Activated naive CD4-positive, alpha-beta T cell treated with anti-CD3 and anti-CD28 coated beads, Interleukin-2, amount 50 U/mL, for 24 hours (primary cell): ENCODE results near the gene FBXO28.

ENCODE experiments used
- H3K27ac Mint-ChIP-seq: one replicate; pipeline ENCODE4 v1.8.0; 2021; ENCODE audit warnings: mild to moderate bottlenecking, mixed read lengths
- H3K27me3 Mint-ChIP-seq: one replicate; pipeline ENCODE4 v1.8.0; 2021; ENCODE audit warnings: mixed read lengths
- H3K36me3 Mint-ChIP-seq: one replicate; pipeline ENCODE4 v1.8.0; 2021; ENCODE audit warnings: mixed read lengths
- H3K4me1 Mint-ChIP-seq: one replicate; pipeline ENCODE4 v1.8.0; 2021; ENCODE audit warnings: mixed read lengths
- H3K4me3 Mint-ChIP-seq: one replicate; pipeline ENCODE4 v1.8.0; 2021; ENCODE audit warnings: mild to moderate bottlenecking, mixed read lengths
- H3K9me3 Mint-ChIP-seq: one replicate; pipeline ENCODE4 v1.8.0; 2021; ENCODE audit warnings: mixed read lengths

Gene FBXO28

DNA sequence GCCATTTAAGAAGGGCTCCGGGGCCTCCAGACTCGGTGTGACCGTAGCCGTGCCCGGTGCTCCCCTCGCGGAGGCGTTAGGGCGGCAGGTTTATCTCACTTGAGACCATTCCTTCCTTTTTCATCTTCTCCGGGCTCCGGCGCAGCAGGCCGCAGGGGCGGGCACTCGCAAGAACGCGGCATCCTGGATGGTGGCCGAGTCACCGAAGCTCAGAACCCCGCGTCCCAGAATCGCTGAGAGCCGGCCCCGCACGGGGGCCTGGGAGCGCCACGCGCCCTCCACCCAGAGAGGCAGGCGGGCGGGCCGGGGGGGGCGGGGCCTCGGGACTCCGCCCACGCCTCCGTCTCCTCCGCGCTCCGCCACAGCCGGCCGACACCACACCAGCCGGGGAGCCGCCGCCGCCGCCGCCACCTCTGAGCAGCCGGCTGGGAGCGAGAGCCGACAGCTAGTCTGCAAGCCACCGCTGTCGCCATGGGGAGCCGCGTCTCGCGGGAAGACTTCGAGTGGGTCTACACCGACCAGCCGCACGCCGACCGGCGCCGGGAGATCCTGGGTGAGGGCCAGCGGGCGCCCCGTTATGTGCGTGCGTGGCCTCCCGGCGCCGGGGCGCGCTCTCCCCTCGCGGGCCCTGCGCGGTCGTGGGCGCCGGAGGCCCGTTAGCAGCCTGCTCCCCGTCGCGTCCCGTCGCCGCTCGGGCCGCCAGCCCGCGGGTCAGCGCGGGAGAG lies 69.1 kb downstream of the FBXO28 start, which contains the start of gene DEGS1:
DEGS1 (plus strand) TSS at position 375 of the 725 bp plus-strand sequence; CDS start at position 472, 97 bp downstream.
- H3K36me3 Mint-ChIP-seq, result peaks cover 3% of the 10 kb centered on the region
- H3K9me3 Mint-ChIP-seq, result no peaks in the 10 kb centered on the region
- peak within 1 kb of the TSS; percentile 90 for H3K4me3 Mint-ChIP-seq
- H3K4me1 Mint-ChIP-seq, result peaks cover 47% of the 10 kb centered on the region
- H3K27ac Mint-ChIP-seq, result peak within 1 kb of the TSS; percentile 87
- no peaks in the 10 kb centered on the region for H3K27me3 Mint-ChIP-seq

DNA sequence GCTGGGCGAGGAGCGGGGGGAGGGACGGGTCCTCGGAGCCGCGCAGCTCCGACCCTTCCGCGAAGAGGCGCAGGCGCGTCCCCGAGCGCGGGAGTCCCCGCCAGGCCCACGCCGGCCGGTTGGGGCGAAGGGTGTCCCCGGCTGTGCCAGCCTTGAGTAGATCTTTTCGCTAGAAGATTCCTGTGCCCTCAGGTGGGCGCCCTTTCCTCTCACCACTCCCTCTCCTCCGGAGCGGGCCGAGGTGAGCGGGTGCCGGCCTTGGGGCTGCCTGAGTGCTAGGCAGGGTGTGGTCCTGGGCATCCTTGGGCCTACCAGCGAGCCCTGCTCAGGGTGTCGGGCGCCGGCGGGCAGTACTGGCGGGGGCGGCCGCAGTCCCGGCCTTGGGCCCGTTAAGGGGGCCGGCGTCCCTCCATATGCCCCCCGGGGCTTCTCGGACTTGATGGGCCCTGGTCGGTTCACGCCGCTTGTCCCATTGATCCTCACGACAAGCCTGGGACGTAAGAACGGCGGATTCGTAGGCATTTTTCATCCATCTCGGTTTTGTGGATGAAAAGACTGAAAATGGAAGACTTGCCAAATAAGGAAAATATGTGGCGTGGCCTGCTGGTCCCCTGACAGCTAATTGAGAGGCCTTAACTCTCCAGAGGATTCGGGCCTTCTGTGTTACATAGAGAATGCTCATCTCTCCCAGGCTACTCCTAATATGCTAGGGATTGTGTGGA lies 69.8 kb downstream of the FBXO28 start:
- Mint-ChIP-seq H3K9me3 (no peaks in the 10 kb centered on the region), H3K4me3 (peak overlapping the region; percentile 90), H3K27ac (peak overlapping the region; percentile 87)

DNA sequence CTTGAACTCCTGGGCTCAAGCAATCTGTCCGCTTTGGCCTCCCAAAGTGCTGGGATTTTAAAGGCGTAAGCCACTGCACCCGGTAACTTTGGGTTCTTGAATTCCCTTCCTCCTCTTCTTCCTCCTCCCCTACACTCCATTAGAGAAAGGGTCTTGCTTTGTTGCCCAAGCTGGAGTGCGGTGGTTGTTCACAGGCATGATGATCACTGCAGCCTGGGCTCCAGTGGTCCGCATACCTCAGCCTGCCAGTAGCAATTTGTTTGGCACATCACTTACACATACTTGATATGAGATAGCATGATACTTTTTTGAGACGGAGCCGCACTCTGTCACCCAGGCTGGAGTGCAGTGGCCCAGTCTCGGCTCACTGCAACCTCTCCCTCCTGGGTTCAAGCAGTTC lies 71.3 kb downstream of the FBXO28 start:
- H3K9me3 Mint-ChIP-seq, result no peaks in the 10 kb centered on the region
- peak overlapping the region; percentile 90 for H3K4me3 Mint-ChIP-seq
- peaks cover 65% of the 10 kb centered on the region for H3K4me1 Mint-ChIP-seq
- H3K27ac Mint-ChIP-seq, result peak overlapping the region; percentile 95
- no peaks in the 10 kb centered on the region for H3K27me3 Mint-ChIP-seq
- H3K36me3 Mint-ChIP-seq, result peaks cover 9% of the 10 kb centered on the region

More for the DNA sequence above, 69.8 kb downstream of the FBXO28 start:
- H3K36me3 Mint-ChIP-seq, result peaks cover 9% of the 10 kb centered on the region
- H3K4me1 Mint-ChIP-seq, result peaks cover 53% of the 10 kb centered on the region
- no peaks in the 10 kb centered on the region for H3K27me3 Mint-ChIP-seq

DNA sequence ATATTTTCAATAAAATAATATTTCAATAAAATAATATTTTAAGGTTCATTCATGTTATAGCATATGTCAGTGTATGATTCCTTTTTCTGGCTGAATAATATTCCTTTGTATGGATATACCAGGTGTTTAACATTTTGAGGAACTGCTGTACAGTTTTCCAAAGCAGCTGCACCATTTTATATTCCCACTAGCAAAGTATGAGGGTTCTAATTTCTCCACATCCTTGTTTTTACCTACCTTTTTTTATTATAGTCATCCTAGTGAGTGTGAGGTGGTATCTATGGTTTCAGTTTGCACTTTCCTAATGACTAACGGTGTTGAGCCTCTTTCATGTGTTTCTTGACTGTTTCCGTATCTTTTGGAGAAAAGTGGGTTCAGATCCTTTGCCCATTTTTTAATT lies 74.4 kb downstream of the FBXO28 start:
- Mint-ChIP-seq H3K9me3 (no peaks in the 10 kb centered on the region), H3K27ac (peak overlapping the region; percentile 71), H3K4me1 (peaks cover 48% of the 10 kb centered on the region), H3K4me3 (peak overlapping the region; percentile 27), H3K36me3 (peaks cover 10% of the 10 kb centered on the region), H3K27me3 (no peaks in the 10 kb centered on the region)

DNA sequence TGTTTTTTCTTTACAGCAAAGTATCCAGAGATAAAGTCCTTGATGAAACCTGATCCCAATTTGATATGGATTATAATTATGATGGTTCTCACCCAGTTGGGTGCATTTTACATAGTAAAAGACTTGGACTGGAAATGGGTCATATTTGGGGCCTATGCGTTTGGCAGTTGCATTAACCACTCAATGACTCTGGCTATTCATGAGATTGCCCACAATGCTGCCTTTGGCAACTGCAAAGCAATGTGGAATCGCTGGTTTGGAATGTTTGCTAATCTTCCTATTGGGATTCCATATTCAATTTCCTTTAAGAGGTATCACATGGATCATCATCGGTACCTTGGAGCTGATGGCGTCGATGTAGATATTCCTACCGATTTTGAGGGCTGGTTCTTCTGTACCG lies 75.7 kb downstream of the FBXO28 start:
- H3K4me1 Mint-ChIP-seq, result peaks cover 42% of the 10 kb centered on the region
- H3K4me3 Mint-ChIP-seq, result no peak overlapping the region
- H3K27me3 Mint-ChIP-seq, result no peaks in the 10 kb centered on the region
- peaks cover 14% of the 10 kb centered on the region for H3K36me3 Mint-ChIP-seq
- H3K9me3 Mint-ChIP-seq, result no peaks in the 10 kb centered on the region
- H3K27ac Mint-ChIP-seq, result peak overlapping the region; percentile 68

DNA sequence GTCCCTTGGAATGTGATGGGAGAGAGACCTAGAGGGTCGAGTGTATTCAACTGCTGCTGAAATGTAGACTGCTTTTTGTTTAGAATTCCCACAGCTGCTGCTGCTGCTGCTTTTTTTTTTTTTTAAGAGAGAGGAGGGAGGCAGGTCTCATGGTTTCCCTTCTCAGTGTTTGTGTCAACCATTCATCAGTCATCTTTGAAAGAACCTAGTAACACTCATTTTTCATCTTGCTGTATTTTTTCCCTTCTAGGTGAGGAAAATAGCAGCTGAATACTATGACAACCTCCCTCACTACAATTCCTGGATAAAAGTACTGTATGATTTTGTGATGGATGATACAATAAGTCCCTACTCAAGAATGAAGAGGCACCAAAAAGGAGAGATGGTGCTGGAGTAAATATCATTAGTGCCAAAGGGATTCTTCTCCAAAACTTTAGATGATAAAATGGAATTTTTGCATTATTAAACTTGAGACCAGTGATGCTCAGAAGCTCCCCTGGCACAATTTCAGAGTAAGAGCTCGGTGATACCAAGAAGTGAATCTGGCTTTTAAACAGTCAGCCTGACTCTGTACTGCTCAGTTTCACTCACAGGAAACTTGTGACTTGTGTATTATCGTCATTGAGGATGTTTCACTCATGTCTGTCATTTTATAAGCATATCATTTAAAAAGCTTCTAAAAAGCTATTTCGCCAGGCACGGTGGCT lies 78.3 kb downstream of the FBXO28 start:
- Mint-ChIP-seq H3K27me3 (no peaks in the 10 kb centered on the region), H3K36me3 (peaks cover 14% of the 10 kb centered on the region), H3K4me1 (peaks cover 22% of the 10 kb centered on the region), H3K4me3 (no peak overlapping the region), H3K27ac (no peak overlapping the region), H3K9me3 (no peaks in the 10 kb centered on the region)

DNA sequence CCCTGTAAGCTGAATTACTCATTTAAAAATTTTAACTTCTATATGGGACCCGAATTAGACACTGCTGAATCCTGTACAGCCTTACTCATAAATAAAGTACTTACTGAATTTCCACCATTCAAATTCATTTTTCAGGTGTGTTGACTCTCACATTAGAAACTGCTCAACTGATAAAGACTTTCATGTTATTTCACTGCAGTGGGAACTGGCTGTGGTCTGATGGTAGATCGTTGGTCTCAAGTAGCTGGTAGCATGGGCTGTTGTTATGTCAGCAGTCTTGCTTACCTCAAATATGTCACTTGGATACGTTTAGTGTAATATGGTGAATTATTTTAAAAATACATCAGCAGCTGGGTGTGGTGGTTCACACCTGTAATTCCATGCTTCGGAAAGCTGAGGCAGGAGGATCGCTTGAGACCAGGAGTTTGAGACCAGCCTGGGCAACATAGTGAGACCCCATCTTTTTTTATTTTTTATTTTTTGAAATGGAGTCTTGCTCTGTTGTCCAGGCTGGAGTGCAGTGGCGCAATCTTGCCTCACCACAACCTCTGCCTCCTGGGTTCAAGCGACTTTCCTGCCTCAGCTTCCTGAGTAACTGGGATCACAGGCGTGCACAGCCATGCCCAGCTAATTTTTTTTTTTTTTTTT lies 79.5 kb downstream of the FBXO28 start:
- no peaks in the 10 kb centered on the region for H3K27me3 Mint-ChIP-seq
- no peaks in the 10 kb centered on the region for H3K9me3 Mint-ChIP-seq
- H3K27ac Mint-ChIP-seq, result no peak overlapping the region
- peaks cover 20% of the 10 kb centered on the region for H3K4me1 Mint-ChIP-seq
- peaks cover 10% of the 10 kb centered on the region for H3K36me3 Mint-ChIP-seq
- no peak overlapping the region for H3K4me3 Mint-ChIP-seq

DNA sequence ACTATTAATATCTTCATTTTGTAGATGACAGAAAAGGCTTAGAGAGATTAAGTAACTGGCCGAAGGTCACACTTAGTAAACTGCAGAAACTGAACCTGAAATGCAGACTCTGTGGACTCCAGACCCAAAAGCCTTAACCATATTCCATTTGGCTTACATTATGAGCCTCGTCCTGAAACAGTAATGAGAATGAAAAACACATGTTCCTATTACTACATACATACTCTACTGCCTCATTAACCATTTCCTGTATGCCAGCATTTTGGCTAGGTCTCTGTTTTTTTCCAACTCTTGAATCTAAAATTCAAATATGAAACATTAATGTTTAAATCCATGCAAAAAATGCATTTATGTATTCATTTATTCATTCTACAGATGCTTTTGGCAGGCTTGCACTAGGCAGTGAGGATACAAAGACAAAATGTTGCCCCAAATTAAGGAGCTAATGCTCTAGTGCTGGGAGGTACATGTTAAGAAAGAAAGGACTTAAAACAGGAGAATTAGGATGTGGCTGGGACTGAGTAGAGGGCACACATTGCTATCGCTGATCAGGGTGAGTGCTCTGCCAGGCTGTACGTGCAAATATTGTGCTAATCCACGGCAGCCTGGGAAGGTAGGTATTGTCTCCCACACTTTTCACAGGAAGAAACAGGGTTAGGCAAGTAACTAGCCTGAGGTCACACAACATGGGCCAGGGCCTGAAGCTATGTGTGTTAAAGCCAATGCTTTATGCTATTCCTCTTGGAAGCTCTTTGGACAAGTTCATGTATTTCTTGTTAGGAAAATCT lies 83.1 kb downstream of the FBXO28 start:
- H3K27ac Mint-ChIP-seq, result no peak overlapping the region

DNA sequence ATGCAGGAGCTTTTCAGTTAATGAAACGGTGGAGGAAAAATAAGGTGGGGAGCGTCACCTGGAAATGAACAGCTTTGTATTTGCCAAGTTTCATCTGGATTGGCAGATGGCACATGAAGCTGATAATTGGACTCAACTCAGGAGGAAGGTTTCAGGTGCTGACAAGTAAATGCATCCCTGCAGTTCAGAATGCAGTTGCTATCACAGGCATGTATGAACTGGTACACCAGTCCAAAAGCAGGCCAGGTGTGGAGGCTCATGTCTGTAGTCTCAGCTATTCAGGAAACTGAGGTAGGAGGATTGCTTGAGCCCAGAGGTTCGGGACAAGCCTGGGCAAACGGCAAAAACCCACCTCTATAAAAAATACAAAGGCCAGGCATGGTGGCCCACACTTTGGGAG lies 84.7 kb downstream of the FBXO28 start:
- Mint-ChIP-seq H3K4me1 (peaks cover 5% of the 10 kb centered on the region), H3K36me3 (peaks cover 5% of the 10 kb centered on the region), H3K9me3 (no peaks in the 10 kb centered on the region), H3K4me3 (no peak overlapping the region), H3K27me3 (no peaks in the 10 kb centered on the region), H3K27ac (no peak overlapping the region)

More for the DNA sequence above, 83.1 kb downstream of the FBXO28 start:
- peaks cover 7% of the 10 kb centered on the region for H3K36me3 Mint-ChIP-seq
- H3K9me3 Mint-ChIP-seq, result no peaks in the 10 kb centered on the region
- H3K27me3 Mint-ChIP-seq, result no peaks in the 10 kb centered on the region
- H3K4me3 Mint-ChIP-seq, result no peak overlapping the region
- peaks cover 5% of the 10 kb centered on the region for H3K4me1 Mint-ChIP-seq

DNA sequence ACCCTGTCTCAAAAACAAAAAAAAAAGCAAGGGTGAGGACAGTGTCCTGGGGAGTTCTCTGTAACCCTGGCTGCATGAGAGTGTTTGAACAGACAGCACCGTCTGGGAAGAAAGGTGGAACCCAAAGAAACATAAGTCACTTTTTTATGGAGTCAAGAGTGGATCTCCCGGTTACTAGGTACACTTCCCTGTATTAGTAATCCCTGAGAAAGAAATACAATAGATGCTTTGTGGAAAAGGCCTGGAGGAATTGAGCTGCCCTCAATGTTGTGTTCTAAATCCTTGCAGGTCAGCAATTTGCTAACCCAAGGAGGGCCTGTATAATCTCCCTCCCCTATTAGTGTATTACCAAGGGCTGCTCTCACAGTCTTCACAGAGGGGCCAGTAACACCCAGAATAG lies 85.8 kb downstream of the FBXO28 start:
- peaks cover 8% of the 10 kb centered on the region for H3K4me1 Mint-ChIP-seq

DNA sequence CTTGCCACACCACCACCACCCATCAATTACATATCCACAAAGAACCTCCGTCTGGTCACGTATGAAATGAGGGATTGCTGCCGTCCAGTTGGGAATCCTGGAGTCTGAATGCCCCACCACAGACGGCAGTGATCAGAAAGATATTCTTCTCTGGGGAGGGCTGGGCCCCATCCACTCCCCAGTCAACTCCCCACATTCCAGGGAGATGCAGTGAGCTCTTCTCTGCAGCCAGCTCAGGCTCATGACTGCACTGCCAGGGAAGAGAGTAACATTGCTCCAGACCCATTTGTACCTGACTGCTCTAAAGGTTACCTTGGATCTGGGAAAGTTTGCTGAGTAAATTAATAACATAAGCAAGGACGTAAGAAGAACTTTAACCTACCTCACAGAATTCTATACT lies 87.5 kb downstream of the FBXO28 start:
- Mint-ChIP-seq H3K4me3 (no peak overlapping the region), H3K9me3 (no peaks in the 10 kb centered on the region), H3K36me3 (no peaks in the 10 kb centered on the region), H3K27ac (no peak overlapping the region), H3K27me3 (no peaks in the 10 kb centered on the region), H3K4me1 (peaks cover 17% of the 10 kb centered on the region)

More for the DNA sequence above, 85.8 kb downstream of the FBXO28 start:
- no peak overlapping the region for H3K27ac Mint-ChIP-seq
- no peak overlapping the region for H3K4me3 Mint-ChIP-seq
- H3K36me3 Mint-ChIP-seq, result peaks cover 2% of the 10 kb centered on the region
- no peaks in the 10 kb centered on the region for H3K9me3 Mint-ChIP-seq
- no peaks in the 10 kb centered on the region for H3K27me3 Mint-ChIP-seq

DNA sequence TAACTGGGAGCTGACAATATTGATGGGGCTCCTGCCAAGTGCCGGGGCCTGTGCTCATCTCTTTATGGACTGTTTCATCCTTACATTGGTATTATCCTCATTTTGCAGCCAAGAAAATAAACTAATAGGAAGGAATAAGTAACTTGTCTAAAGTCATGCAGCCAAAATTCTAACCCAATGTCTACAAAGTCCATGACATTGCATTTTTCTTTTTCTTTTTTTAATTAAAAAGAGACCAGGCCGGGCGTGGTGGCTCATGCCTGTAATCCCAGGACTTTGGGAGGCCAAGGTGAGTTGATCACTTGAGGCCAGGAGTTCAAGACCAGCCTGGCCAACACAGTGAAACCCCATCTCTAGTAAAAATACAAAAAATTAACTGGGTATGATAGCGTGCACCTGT lies 87.9 kb downstream of the FBXO28 start:
- H3K9me3 Mint-ChIP-seq, result no peaks in the 10 kb centered on the region
- H3K36me3 Mint-ChIP-seq, result no peaks in the 10 kb centered on the region
- no peak overlapping the region for H3K27ac Mint-ChIP-seq
- no peaks in the 10 kb centered on the region for H3K27me3 Mint-ChIP-seq
- peaks cover 16% of the 10 kb centered on the region for H3K4me1 Mint-ChIP-seq
- no peak overlapping the region for H3K4me3 Mint-ChIP-seq

DNA sequence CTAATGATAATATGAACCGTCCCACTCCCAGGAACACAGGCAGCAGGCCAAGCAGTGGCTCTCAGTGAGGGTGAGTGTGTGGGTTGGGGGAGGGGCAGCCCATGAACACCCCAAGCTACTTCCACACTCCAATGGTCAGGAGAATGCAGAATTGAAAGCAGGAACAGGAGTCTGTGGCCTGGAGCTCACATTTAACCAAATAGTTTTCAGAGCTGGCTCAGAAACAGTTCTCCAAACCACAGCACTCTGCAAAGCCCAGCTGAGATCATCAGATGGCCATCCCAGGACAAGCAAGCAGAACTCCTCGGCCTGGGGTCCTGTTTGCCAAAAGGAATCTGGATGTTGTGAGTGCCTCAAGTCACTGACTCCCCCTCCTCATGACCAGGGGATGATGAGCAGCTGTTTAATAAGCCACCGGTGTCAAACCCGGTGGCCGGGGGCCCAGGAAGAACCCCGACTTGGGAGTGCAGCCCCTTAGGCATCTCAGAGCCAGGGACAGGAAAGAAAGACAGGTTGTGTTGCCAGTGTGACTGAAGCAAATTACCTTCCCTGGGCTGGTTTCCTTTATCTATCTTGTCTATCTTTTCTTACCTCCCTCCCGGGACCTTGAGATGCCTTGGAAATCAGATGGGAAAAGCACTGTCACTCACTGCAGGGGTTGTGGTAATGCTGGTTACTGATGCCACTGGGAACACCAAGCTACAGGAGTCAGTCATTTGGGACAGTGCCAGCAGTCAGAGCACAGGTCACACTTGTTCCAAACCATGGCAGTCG lies 89.5 kb downstream of the FBXO28 start:
- Mint-ChIP-seq H3K4me1 (peaks cover 12% of the 10 kb centered on the region), H3K9me3 (no peaks in the 10 kb centered on the region), H3K27me3 (no peaks in the 10 kb centered on the region), H3K27ac (no peak overlapping the region), H3K4me3 (no peak overlapping the region), H3K36me3 (no peaks in the 10 kb centered on the region)

DNA sequence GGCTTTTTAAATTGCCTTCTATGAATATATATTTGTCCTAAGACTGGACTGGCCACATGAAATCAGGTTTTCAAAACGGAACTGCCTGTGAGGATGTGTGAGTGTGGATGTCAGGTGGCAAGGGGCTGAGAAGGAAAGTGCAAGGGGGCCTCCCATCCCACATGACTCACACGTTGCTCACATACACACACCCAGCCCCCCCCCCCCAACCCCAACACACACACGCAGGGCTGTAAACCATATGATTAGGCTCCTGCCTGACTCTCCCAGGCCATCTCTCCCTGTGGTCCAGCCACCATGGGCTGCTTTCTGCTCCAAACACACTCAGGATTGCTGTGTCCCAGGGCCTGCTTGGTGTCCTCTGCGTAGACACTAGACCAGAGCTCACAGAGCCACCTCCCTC lies 91.5 kb downstream of the FBXO28 start:
- no peaks in the 10 kb centered on the region for H3K36me3 Mint-ChIP-seq
- peaks cover 12% of the 10 kb centered on the region for H3K4me1 Mint-ChIP-seq
- H3K27ac Mint-ChIP-seq, result no peak overlapping the region
- no peaks in the 10 kb centered on the region for H3K27me3 Mint-ChIP-seq
- H3K9me3 Mint-ChIP-seq, result no peaks in the 10 kb centered on the region
- H3K4me3 Mint-ChIP-seq, result peak overlapping the region; percentile 56
